ENCODE data around the gene SPTBN1.

Gene SPTBN1

GRCh38 chr2:54574107-54574859 lies 118.2 kb downstream of the SPTBN1 start:
- DNase-seq (ENCODE audit: low read depth): no peak

GRCh38 chr2:54574860-54575247 lies 118.7 kb downstream of the SPTBN1 start:
- DNase-seq (ENCODE audit: low read depth): no peak

GRCh38 chr2:54575379-54575888 lies 119.3 kb downstream of the SPTBN1 start:
- no peak for DNase-seq (ENCODE audit: low read depth)

- no peak for DNase-seq (ENCODE audit: low read depth)
Observed at GRCh38 chr2:54577035-54577434, 120.9 kb downstream of the SPTBN1 start.

GRCh38 chr2:54577944-54578647 lies 122.0 kb downstream of the SPTBN1 start:
- no peak for DNase-seq (ENCODE audit: low read depth)

- DNase-seq (ENCODE audit: low read depth): no peak
Observed at GRCh38 chr2:54578648-54579045, 122.5 kb downstream of the SPTBN1 start.

GRCh38 chr2:54579061-54579681 lies 123.0 kb downstream of the SPTBN1 start:
- DNase-seq (ENCODE audit: low read depth): no peak

GRCh38 chr2:54579682-54580620 lies 123.8 kb downstream of the SPTBN1 start:
- DNase-seq (ENCODE audit: low read depth): no peak

GRCh38 chr2:54581326-54582039 lies 125.4 kb downstream of the SPTBN1 start:
- no peak for DNase-seq (ENCODE audit: low read depth)

- no peak for DNase-seq (ENCODE audit: low read depth)
Observed at GRCh38 chr2:54582987-54583386, 126.9 kb downstream of the SPTBN1 start.

- no peak for DNase-seq (ENCODE audit: low read depth)
Observed at GRCh38 chr2:54584598-54584997, 128.5 kb downstream of the SPTBN1 start.

GRCh38 chr2:54585136-54585733 lies 129.1 kb downstream of the SPTBN1 start:
- no peak for DNase-seq (ENCODE audit: low read depth)

- no peak for DNase-seq (ENCODE audit: low read depth)
Observed at GRCh38 chr2:54586062-54586461, 129.9 kb downstream of the SPTBN1 start.

- DNase-seq (ENCODE audit: low read depth): no peak
Observed at GRCh38 chr2:54586494-54586893, 130.4 kb downstream of the SPTBN1 start.

GRCh38 chr2:54587171-54588016 lies 131.3 kb downstream of the SPTBN1 start:
- no peak for DNase-seq (ENCODE audit: low read depth)

GRCh38 chr2:54588244-54588899 lies 132.2 kb downstream of the SPTBN1 start:
- DNase-seq (ENCODE audit: low read depth): no peak

- no peak for DNase-seq (ENCODE audit: low read depth)
Observed at GRCh38 chr2:54589038-54589339, 132.9 kb downstream of the SPTBN1 start.

GRCh38 chr2:54589340-54590215 lies 133.5 kb downstream of the SPTBN1 start:
- peak; percentile 47 for DNase-seq (ENCODE audit: low read depth)

Data from EH (cell line).